OCI-LY1 (cell line): Measurements from ENCODE around the gene PTCH1.

Source experiments
- EZH2 ChIP-seq: fragments of 200-600 bp; sonication (generic), shearing (Covaris generic); IDR thresholded peaks from 2 replicates; pipeline ENCODE4 v1.8.0; 2017; ENCODE audit warnings: borderline replicate concordance, mixed run types, mild to moderate bottlenecking, antibody characterized with exemption, low read length, moderate library complexity, mixed read lengths
- TF ChIP-seq, protein P1 (sequence below): fragments of 200-600 bp; sonication (generic), shearing (Covaris generic); IDR thresholded peaks from 2 replicates; pipeline ENCODE4 v1.5.1; 2017; ENCODE audit warnings: mild to moderate bottlenecking, antibody characterized with exemption, low read length, moderate library complexity, mixed read lengths

DNA sequence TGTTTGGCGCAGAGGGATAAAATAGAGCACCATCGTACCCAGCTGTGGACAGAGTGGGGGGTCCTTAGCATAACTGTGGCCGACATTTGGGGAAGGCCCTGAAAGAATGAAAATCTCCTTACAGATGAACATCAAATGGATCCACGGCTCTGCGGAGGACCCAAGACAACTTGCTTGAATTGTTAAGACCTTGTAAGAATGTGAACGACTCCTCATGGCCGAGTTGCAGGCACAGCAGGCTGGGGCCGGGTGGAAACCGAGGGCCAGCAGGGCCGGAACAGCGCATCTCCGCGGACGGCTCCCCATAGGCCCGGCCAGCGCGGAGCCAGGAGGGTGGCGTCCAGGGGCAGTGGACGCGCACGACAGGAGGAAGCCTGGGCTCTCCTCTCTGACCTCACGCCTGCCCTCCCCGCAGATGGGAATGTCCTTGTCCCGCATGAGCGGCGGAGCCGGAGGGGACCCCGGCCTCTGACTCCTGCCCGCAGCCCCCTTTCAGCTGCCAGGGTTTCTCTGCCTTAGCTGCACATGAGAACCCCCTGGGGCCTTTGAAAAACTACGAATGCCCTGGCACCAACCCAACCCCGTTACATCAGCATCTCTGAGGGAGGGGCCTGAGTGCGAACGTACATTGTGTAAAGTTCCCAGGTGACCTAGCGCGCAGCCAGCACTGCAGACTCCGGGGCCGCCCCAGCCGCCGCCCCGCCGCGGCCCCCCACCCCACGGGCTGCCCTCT, 36.2 kb upstream of the PTCH1 start:
- TF ChIP-seq, protein P1, sequence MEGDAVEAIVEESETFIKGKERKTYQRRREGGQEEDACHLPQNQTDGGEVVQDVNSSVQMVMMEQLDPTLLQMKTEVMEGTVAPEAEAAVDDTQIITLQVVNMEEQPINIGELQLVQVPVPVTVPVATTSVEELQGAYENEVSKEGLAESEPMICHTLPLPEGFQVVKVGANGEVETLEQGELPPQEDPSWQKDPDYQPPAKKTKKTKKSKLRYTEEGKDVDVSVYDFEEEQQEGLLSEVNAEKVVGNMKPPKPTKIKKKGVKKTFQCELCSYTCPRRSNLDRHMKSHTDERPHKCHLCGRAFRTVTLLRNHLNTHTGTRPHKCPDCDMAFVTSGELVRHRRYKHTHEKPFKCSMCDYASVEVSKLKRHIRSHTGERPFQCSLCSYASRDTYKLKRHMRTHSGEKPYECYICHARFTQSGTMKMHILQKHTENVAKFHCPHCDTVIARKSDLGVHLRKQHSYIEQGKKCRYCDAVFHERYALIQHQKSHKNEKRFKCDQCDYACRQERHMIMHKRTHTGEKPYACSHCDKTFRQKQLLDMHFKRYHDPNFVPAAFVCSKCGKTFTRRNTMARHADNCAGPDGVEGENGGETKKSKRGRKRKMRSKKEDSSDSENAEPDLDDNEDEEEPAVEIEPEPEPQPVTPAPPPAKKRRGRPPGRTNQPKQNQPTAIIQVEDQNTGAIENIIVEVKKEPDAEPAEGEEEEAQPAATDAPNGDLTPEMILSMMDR = no peak
- no peak for TF ChIP-seq EZH2
